Tongue (tissue), 3 donors: ENCODE results near the gene DGKD. TPM values are rescaled to one million over a fixed set of nuclear protein-coding genes. Genes with fewer than 3 reads are reported as not detected.

Experiments
- DNase-seq: peaks from one replicate; pipeline ENCODE4 v3.0.0-alpha.2; 2015
- small RNA-seq: library from RNA; depleted of rRNA; stranded (forward); fragments of <200 nt; gene quantifications from one replicate; pipeline ENCODE3, GENCODE V24; 2014; ENCODE audit warnings: low replicate concordance
- total RNA-seq: library from RNA; depleted of rRNA; stranded (reverse); fragments of >200 nt; gene quantifications from one replicate; pipeline ENCODE4 v1.2.3, GENCODE V29; 2014

The DGKD gene
- total RNA-seq, 1 donor from 2014 or later: 51.7 TPM

- no peak for DNase-seq
These were observed 143.8 kb downstream of the DGKD start for GRCh38 chr2:233498126-233498525.

DNA sequence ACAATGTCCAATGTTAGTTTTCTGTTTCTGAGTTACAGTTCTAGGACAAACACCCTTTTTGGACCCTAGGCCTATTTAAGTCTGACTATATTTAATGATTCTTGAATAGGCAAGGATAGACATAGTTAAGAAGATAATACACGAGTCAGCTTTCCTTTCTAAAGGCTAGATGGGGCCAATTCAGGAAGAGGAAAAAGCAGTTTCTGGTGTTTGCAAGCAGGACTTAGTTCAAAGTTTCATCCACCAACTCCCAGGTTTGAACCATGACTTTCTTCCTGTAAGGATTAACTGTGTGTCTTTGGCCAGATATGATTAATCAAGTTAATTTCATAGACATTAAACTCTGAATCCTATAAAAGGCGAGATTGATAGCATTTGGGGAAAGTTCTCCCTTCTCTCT is 145.6 kb downstream of the DGKD start:
- DNase-seq: no peak

GRCh38 chr2:233501198-233502076 is 147.1 kb downstream of the DGKD start:
- no peak for DNase-seq

GRCh38 chr2:233503481-233503880 is 149.2 kb downstream of the DGKD start:
- no peak for DNase-seq

DNA sequence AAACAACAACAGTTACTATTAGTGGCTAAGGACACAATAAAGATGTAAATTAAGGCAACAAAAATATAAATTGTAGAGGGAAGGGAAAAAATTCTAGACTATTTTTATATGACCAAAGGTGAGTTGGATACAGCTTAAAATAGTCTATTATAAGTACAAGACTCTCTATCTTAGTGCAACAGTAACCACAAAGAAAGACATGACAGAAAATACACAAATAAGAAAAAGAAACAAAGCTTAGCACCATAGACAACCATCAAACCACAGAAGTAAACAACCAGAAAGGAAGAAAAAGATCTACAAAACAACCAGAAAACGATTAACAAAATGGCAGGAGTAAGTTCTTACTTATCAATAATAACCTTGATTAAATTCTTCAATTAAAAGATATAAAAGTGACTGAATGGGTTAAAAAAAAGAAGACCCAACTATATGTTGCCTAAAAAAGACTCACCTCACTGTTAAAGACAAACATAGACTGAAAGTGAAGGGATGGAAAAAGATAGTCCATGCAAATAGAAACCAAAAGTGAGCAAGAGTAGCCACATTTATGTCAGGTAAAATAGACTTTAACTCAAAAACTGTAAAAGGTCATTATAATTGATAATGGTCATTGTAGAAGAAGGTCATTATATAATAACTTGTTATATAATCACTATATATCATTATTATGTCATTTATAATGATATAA is 149.8 kb downstream of the DGKD start:
- no peak for DNase-seq

DNA sequence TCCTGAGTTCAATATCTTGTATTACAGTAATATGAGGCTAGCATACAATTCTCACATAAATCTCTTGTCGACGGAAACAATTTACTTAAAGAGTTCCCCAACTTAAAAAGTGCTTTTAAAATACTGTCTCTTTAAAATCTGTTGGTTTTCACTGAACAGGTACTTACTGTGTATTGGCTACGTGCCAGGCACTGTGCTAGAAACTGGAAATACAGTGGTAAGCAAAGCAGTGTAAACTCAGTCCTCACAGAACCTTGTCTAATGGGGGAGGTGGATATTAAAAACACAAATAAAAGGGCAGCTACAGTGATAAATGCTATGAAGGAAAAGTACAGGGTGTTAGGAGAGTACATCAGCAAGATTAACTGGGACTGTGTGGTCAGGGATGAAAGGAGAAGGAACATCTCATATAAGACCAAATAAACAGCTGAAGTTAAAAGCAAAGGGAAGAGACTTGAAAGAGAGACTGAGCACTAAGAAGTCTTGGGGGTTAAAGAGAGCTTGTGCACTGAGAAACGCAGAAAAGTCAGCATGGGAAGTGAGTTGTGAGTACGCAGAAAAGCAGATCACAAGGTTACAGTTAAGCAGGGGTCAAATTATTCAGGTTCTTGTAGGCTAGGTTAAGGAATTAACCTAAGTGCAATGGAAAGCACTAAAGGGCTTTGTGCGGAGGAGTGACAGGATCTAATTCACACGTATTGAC is 159.8 kb downstream of the DGKD start:
- peak; percentile 13 for DNase-seq

DNA sequence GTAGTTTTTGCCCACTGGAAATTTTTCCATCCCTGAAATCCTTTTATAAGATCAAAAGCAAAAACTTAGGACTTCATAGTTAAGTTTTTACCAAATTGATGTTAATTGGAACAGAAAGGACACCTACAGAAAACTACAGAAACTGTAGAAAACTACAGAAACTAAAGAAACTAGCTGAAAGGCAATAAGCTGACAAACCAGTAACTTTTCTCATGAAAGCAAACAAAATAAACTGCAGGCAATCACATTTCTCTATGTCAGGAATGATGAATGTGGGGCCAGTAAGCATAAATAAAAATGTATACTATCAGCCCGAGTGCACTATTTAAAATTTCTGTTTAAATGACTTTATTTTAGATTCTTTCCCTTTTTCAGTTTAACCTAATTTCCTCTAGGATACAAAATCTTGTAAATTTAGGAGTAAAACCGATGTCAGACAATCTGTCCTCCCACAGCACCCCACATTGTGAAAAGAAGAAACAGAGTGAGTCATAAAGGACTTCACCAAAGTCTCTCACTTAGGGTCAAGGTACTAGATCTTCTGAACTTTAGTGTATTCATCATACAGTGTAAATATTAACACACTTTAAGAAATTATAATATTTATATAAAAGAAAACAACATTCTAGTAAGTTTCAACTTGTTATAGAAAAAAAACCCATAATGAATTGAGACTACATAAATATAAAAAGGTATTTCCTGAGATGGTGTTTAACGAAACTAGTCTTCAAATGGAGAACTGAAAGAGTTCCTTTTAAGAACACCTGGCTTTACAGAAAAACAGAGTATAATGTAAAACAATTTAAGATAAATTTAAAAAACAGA is 165.7 kb downstream of the DGKD start:
- DNase-seq: no peak

Small RNA genes within 50 kb of the gene (small RNA-seq; reads per million reads assigned to genes)
- not detected for gene RF00019

Other genes starting within 250 kb of the DGKD start
- gene ATG16L1, start 102.8 kb upstream of the DGKD start, total RNA-seq: 27.0 TPM
- not detected for gene SAG, start 46.7 kb upstream of the DGKD start, total RNA-seq
- 37.3 TPM for gene USP40, start 212.3 kb downstream of the DGKD start, total RNA-seq